Prostate gland (tissue), 2 donors: ENCODE data around the gene CCBE1.

Experiments used
- POLR2AphosphoS5 ChIP-seq: sonication (generic); formaldehyde crosslinking; IDR thresholded peaks from one replicate; pipeline ENCODE4 v1.6.1; 2017; ENCODE audit warnings: antibody characterized with exemption
- TF ChIP-seq, protein P1 (sequence below), 4 experiments: fragments of 200-600 bp in 2 of 4; fragments of 450-650 bp in 2 of 4; sonication (generic) in 2 of 4; IDR thresholded peaks; 1 replicate in 3 of 4; 2 replicates in 1 of 4; pipeline ENCODE4 v1.5.1; 2016 to 2019; ENCODE audit warnings: antibody characterized with exemption in 4 of 4, mild to moderate bottlenecking in 2 of 4, moderate library complexity in 2 of 4

DNA sequence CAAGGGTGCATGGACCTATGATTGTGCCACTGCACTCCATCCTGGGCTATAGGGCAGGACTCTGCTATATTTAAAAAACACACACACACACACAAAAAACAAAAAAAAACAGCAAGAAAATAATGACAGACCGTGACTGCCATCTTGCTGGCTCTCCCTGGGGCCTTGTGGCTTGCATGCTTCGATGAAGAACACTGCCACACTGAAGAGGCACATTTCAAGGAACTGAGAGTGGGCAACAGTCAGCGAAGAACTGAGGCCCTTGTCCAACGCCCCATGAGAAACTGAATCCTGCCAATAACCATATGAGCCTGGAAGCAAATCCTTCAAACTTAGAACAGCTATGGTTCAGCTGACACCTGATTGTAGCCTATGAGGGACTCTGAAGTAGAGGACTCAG, 158.1 kb downstream of the CCBE1 start:
- no peak for TF ChIP-seq POLR2AphosphoS5
- TF ChIP-seq, protein P1, sequence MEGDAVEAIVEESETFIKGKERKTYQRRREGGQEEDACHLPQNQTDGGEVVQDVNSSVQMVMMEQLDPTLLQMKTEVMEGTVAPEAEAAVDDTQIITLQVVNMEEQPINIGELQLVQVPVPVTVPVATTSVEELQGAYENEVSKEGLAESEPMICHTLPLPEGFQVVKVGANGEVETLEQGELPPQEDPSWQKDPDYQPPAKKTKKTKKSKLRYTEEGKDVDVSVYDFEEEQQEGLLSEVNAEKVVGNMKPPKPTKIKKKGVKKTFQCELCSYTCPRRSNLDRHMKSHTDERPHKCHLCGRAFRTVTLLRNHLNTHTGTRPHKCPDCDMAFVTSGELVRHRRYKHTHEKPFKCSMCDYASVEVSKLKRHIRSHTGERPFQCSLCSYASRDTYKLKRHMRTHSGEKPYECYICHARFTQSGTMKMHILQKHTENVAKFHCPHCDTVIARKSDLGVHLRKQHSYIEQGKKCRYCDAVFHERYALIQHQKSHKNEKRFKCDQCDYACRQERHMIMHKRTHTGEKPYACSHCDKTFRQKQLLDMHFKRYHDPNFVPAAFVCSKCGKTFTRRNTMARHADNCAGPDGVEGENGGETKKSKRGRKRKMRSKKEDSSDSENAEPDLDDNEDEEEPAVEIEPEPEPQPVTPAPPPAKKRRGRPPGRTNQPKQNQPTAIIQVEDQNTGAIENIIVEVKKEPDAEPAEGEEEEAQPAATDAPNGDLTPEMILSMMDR (IDR thresholded peaks at IDR 0.05), result no peak
